Epithelial cell of prostate (primary cell): ENCODE measurements around the gene SKI.
"Not testable (repeated sequence)": the region's sequence is repeated elsewhere in the genome, so short reads cannot be mapped to it uniquely, and the experiment has no call there.

ENCODE experiments used
- DNase-seq: peaks from one replicate; pipeline ENCODE4 v3.0.0-alpha.2; 2011; ENCODE audit warnings: low read depth, low spot score
- H3K27ac ChIP-seq: fragments of 450-650 bp; 2 replicates; pipeline ENCODE4 v1.5.1; 2017; ENCODE audit warnings: mild to moderate bottlenecking

Gene SKI

DNA sequence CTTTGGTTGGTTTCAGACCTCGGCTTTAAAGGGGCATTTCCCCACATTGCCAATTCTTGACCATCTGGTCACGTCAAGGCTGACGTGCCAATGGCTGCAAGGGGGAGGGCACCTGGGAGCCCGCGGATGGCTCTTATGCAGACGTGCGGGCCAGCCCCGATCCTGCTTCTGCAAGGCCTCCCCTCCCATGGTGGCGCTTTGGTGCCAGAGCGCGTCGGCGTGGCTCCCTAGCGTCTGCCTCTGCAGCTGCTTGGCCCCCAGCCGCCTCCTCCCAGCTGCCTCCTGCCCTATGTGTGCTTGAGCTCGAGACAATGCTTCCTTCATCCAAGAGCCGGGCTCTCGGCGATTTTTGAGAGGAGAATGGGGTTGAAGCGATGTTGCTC lies 29.1 kb downstream of the SKI start:
- H3K27ac ChIP-seq: no peak overlapping the region

DNA sequence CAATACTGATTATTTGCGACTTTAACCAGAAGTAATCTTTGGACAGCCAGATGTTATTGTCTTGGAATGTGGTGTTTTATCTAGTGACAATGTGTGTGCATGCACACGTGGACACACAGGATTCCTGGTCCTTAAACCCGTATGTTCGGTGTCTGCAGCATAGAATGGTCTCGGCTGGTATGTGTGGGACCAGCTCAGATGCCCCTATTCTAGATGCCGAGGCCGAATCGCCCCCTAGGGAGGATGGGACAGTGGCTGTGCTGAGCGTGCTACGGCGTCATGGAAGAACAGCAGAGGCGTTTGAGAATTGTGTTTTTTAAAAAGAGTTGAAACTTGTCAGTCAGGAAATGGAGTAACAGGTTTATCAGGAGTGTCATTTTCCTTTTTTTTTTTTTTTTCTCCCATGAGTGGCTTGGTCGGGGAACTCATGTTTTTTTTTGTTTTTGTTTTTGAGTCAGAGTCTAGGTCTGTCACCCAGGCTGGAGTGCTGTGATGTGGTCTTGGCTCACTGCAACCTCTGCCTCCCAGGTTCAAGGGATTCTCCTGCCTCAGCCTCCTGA lies 30.1 kb downstream of the SKI start:
- H3K27ac ChIP-seq: peak overlapping the region; percentile 6
- no peak for DNase-seq

More for the DNA sequence above, 29.1 kb downstream of the SKI start:
- DNase-seq: no peak

DNA sequence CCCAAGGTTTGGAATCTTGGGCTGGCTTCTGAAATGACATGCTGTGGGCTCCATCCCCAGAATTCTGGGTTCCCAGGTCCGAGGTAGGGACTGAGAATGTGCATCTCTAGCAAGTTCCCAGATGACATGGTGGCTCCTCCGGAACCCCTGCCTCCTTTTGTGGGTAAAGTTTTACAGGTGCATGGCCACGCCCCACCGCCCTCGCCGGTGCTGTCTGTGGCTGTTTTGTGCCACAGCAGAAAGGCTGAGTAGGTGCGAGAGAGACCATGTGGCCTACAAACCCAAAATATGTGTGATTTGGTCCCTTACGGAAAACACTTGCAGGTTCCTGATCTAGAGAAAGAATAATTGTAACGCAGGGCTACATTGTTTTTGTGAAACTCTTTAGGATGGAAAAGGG lies 30.9 kb downstream of the SKI start:
- no peak overlapping the region for H3K27ac ChIP-seq
- DNase-seq: no peak

DNA sequence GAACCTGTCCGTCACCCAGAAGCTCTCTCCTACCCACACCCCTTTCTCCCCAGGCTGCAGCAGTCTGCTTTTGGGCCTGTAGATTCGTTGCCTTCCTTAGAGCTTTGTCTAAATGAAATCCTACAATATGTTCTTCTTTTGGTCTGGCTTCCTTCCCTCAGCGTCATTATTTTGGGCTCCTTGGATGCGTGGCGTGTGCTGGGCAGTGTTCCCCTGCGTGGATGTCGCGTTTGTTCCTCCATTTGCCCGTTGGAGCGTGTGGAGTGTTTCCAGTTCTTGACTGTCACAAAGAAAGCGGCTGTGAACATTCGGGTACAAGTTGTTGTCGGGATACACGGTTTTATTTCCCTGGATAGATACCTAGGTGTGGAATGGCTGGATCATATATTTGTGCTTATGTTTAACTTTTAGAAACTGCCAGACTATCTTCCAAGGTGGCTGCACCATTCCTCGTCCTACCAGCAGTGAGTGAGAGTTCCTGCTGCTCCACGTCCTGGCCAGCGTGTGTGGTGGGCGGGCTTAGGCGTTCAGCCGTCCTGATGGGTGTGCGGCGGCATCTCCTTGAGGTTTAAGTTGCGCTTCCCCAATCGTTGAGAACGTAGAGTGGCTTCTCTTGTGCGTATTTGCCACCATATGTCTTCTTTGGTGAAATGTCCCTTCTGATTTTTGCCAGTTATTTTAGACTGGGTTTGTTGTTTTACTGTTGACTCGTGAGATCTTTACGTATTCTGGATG lies 31.7 kb downstream of the SKI start:
- no peak for DNase-seq
- H3K27ac ChIP-seq: no peak overlapping the region

DNA sequence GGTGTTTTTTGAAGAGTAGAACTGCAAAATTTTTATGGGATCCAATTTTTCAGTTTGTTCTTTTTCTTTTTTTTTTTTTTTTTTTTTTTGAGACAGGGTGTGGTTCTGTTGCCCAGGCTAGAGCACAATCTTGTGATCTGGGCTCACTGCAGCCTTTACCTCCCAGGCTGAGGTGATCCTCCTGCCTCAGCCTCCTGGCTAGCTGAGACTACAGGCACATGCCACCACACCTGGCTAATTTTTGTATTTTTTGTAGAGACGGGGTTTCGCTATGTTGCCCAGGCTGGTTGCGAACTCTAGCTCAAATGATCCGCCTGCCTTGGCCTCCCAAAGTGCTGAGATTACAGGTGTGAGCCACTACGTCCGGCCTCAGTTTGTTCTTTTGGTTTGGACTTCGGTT lies 32.4 kb downstream of the SKI start:
- H3K27ac ChIP-seq, DNase-seq: not testable (repeated sequence)

DNA sequence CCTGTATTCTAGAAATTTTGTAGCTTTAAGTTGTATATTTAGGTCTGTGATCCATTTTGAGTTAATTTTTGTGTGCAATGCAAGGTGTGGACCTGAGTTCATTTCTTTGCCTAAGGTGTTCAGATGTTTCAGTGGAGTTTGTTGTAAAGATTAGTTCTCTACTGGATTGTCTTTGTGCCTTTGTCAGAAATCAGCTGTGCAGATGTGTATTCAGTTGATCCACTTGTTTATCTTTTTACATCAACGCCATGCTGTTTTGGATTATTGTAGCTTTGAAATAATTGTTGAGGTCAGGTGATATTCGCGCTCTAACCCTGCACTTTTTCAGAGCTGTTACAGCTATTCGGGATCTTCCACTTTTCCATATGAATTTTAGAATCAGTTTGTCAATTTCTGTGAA lies 32.8 kb downstream of the SKI start:
- H3K27ac ChIP-seq: no peak overlapping the region
- no peak for DNase-seq

DNA sequence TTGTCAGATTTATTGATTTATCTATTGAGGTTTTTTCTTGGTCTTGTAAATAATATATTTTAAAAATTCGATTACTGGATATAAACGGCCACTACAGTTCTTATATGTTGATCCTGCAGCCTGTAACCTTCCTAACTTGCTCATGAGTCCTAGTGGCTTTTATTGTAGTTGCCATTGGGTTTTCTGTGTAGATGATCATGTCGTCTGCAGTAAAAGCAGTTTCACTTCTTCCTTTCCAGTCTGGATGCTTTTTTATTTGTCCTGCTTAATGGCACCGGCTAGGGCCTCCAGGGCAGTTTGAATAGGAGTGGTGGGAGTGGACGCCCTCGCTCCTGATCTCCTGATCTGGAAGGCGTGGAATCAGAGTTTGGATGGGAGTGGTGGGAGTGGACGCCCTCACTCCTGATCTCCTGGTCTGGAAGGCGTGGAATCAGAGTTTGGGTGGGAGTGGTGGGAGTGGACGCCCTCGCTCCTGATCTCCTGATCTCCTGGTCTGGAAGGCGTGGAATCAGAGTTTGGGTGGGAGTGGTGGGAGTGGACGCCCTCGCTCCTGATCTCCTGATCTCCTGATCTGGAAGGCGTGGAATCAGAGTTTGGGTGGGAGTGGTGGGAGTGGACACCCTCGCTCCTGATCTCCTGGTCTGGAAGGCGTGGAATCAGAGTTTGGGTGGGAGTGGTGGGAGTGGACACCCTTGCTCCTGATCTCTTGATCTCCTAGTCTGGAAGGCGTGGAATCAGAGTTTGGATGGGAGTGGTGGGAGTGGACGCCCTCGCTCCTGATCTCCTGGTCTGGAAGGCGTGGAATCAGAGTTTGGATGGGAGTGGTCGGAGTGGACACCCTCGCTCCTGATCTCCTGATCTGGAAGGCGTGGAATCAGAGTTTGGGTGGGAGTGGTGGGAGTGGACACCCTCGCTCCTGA lies 33.6 kb downstream of the SKI start:
- not testable (repeated sequence) for DNase-seq

DNA sequence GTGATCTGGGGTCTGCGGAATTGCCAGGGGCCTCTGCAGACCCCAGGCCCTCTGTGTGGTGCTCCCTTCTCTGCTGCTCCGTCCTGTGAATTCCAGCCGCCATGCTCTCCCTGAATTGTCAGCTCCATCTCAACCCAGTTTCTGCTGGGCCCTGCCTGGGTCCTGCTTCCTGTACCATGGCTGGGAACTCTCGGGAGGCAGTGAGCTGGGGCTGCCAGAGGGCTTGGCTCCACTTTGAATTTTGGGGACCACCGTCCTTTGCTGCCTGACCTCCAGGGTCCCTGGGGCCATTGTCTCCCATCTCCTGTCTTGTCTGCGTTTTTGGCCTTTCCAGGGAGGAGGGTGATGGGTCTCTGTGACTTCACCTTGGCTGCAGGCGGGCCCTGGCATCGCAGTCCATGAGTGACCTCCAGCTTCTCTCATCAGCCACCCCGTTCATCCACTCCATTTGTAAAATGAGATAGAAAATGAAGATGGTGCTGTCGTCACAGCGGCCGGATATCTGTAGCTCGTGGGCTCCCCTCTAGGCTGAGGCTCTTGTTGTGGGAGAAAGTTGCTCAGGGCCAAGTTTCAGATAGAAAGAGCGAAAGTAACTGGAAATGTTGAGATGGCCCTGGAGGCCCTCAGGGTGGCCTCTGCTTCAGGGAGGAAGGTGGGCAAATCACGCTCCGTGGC lies 38.3 kb downstream of the SKI start:
- DNase-seq: no peak

More for the DNA sequence above, 33.6 kb downstream of the SKI start:
- H3K27ac ChIP-seq: not testable (repeated sequence)

DNA sequence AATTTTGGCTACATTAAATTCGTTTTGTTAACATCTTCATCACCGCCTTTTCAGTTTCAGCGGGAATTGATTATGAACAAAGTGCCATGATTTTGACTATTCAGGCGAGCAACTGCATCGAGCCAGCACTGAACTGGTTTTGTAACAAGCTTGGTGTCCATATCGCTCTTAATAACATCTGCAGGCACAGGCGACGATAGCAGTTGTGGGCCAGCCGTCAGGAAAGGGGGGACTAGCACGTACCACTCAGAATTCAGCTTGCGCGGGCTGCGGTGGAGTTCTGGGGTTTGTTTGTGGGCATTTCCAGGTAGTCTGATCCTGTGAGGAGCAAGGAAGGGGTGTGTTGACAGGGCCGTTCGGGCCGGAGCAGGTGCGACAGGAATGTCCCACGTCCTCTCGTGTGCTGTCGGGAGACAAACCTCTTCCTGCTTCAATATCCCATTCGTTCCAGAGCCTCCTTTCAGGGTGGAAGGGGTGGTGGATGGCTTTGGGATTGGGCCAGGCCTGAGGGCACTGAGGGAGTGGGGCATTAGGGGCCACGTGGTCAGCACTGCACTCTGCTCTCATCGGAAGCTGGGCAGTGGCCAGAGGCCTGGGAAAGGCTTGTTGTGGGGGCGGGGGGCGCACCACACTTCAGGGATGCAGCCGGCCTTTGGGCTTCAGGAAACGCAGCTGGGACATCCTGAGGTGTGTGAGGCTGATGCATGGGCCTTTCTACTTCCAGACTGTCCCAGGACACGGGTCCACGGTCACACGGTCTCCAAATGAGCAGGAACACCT lies 39.1 kb downstream of the SKI start:
- DNase-seq: no peak
- H3K27ac ChIP-seq: no peak overlapping the region

More for the DNA sequence above, 38.3 kb downstream of the SKI start:
- H3K27ac ChIP-seq: no peak overlapping the region

DNA sequence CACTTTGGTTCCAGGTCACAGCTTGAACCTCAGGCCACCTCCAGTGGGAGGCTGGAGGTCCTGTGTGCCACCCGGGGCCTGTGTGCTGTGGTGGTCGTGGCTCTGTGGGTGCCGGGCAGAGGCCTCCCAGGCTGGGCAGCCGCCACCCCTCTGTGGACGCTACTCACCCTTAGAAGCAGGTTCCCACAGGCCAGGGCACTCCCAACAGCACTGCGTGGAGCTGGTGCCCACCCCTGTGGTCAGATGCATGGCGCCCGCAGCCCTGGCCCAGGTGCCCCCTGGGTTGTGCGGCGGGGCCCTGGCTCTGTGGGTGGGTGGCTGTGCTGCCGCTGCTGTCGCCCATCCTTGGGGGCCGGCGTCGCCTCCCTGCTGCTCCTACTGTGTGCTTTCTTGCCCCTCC lies 39.7 kb downstream of the SKI start:
- no peak for DNase-seq
- H3K27ac ChIP-seq: no peak overlapping the region

DNA sequence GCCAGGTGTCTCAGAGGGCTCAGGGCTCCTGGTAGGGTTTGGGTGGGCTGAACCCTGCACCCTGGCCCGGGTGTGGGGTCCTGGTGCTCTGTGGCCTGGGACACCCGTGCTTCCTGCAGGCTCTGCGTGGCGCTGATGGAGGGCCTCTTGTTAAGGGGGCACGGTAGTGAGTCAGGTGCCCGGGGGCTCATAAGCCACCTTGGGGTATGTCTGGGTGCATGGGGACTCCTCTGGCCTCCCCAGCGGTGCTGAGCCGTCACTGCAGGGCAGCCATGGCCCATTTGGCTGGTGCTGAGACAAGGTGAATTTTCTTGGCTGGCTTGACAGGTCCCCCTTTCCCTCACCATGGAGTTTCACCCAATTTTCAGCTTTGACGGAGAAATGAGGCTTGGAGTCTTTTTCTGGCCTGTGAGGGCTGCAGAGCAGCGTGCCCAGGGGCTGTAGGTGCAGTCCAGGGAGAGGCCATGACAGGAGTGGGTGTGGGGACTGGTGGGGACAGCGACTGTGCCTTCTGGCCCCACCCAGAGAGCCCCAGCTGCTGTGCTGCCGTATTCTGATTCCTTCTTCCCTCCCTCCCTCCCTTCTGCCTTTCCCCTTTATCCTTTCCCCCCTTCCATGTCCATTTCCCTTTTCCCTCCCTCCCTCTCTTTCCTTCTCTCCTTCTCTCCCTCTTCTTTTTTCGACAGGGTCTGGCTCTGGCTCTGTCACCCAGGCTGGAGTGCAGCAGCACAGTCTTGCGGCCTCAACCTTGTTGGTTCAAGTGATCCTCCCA lies 40.4 kb downstream of the SKI start:
- no peak for DNase-seq
- no peak overlapping the region for H3K27ac ChIP-seq

DNA sequence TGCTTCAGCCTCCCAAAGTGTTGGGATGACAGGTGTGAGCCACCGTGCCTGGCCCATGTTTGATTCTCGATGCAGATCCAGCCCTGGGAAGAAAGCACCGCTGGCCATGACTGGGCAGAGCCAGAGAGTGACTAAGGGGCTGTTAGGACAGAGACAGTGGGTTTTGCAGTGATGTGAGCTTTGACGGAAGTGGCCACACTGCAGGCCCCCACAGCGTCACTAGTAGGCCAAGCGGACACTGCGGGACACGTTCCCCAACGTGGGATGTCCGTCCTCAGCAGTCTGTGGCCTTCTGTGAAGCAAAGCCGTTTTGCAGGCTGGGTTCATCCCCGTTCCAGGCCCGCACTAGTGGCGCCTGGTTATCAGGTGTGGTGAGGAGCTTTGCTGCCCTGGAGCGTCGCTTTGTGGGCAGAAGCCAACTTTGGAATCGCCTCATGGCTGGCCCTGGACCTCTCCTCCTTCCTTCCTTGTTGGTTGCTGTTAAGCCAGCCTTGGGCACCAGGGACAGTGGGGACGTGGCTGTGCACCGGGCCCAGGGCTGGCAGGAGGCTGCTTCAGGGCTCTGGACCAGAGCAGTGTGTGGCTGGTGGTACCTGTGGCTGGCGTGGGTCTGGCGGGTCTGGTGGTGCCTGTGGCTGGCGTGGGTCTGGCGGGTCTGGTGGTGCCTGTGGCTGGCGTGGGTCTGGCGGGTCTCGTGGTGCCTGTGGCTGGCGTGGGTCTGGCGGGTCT lies 41.2 kb downstream of the SKI start:
- H3K27ac ChIP-seq: no peak overlapping the region
- DNase-seq: no peak

DNA sequence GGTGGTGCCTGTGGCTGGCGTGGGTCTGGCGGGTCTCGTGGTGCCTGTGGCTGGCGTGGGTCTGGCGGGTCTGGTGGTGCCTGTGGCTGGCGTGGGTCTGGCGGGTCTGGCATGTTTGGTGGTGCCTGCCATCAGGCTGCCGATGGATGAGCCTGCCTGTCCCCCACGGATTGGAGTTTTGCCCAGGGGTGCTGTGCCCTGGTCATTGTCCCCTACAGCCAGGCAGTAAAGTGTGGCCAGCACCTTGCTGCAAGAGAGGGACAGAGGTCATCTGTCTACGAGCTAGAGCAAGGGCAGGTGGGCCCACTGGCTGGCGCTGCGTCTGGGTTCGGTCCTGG lies 41.8 kb downstream of the SKI start:
- DNase-seq: no peak
- H3K27ac ChIP-seq: no peak overlapping the region

DNA sequence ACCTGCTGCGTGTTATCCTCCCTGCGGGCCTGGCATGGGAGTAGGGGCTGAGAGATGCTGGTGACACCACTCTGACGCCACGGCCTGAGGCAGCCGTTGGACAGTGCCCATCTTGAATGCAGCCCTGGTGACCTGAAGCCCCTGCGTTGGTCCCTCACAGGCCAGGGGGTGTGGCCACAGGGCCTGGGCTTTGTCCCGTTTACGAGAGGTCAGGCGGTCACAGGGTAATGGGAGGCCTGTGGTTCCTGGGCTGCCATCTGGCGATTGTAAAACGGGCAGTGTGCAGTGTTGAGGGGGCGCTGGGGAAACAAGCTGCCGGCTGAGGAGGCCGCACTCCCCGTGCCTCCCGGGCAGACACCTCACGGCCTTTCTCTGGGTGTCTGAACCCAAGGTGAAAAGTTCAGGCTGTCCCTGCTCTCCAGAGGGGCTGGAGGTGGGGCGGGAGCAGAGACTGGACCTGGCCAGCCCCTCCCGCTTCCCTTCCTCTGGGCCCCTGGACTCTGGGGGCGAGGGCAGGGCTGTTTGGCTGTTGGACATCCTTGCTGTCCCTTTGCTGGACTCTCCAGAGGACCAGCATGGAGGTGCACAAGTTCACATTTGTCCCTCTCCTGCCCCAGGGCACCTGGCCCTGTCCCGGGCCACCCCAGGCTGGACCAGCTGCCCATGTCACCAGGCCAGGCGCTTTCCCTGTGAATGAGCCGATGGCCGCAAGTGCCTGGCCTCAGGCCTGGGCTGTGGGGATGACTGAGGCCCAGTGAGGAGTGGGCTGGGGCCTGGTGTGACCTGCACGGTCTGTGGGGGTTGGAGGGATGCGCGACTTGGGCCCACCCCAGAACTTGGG lies 42.4 kb downstream of the SKI start:
- no peak for DNase-seq
- H3K27ac ChIP-seq: no peak overlapping the region

DNA sequence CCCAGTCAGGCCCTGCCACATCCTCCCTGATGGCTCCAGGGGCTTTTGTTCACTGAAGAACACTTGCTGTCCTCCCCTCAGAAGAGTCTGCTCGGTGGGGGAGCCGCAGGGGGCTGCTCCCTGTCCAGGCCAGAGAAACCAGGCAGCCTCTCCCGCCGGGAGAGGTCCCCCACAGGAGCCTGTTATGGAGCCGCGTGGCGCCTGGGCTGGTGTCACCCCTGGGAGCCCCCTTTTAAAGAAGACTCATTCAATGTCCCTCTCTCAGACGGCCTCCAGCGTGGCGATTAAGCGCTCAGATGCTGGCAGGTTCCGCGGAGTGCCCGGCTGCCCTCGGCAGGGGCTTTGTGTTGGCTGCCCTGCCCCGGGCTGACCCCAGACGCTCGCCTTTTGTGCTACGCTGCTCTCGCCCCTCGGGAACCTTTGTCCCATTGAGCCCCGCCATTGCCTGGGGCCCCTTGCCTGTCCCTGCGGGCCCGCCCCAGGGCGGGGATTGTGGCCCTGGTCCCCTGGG lies 43.1 kb downstream of the SKI start:
- no peak overlapping the region for H3K27ac ChIP-seq

DNA sequence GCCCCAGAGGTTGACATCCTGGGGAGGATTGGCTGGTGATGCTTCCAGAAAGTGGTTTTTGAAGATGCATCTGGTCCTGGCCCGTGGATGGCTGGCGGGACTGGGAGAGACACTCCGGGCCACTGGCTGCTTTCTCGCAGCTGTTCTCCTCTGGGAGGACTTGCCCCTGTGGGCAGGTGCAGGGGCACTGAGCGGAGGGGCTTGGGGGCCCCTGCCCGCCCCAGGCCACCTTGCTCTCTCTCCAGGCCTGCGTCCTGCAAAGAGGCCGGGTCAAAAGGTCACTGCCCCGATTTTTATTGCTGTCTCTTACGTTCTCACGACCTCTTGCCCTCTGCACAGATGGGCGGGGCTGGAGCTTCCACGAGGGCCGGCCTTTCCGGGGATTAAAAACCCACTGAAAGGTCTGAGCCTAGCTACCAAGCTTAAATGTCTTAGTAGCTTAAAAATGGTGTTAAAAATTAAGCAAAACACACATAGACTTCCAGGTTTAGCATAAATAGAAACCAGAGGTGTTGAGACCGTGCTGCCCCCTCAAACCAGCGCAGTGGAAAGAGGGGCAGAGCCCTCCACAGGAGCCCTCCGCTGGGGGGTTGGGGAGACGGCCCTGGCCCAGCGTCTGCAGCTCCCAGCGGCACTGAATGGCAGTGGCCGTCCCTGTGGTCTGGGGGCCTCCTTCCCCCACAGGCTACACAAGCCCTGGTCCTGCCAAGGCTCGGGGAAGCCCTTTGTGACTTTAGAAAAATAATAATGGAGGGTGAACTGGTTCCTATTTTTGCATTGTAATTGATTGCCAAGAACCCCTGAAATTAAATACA lies 43.9 kb downstream of the SKI start:
- no peak overlapping the region for H3K27ac ChIP-seq
- DNase-seq: no peak

More for the DNA sequence above, 43.1 kb downstream of the SKI start:
- no peak for DNase-seq
